Left ventricle myocardium inferior (tissue), 1 donor: Measurements from ENCODE around the gene SORCS2. TPM values are rescaled to one million over a fixed set of nuclear protein-coding genes. Genes with fewer than 3 reads are reported as not detected.

Experiments
- DNase-seq: peaks from one replicate; pipeline ENCODE4 v3.0.0-alpha.2; 2020
- H3K27ac ChIP-seq: fragments of 200-600 bp; replicated peaks from 2 replicates; pipeline ENCODE4 v1.8.0; 2021
- H3K27me3 ChIP-seq: fragments of 200-600 bp; 2 replicates; pipeline ENCODE4 v1.8.0; 2021; ENCODE audit warnings: low read depth
- H3K36me3 ChIP-seq: fragments of 200-600 bp; 2 replicates; pipeline ENCODE4 v1.8.0; 2021
- H3K4me1 ChIP-seq: fragments of 200-600 bp; 2 replicates; pipeline ENCODE4 v1.8.0; 2021
- H3K4me3 ChIP-seq: fragments of 200-600 bp; 2 replicates; pipeline ENCODE4 v1.8.0; 2021; ENCODE audit warnings: mild to moderate bottlenecking, moderate library complexity
- H3K9me3 ChIP-seq: fragments of 200-600 bp; replicated peaks from 2 replicates; pipeline ENCODE4 v1.8.0; 2021
- CTCF ChIP-seq: fragments of 200-600 bp; IDR thresholded peaks from 2 replicates; pipeline ENCODE4 v1.8.0; 2021; ENCODE audit warnings: antibody characterized with exemption, mild to moderate bottlenecking, borderline replicate concordance
- intact Hi-C: fragments of 100-400 bp; cut with micrococcal nuclease; formaldehyde crosslinking; loops from one replicate; pipeline ENCODE4 v1.11.0; 2022
- total RNA-seq: library from RNA; stranded (reverse); fragmentation: NEBNext Ultra II Directional; extraction: Animal tissue kit (Norgen Biotek cat#: 25700); gene quantifications from one replicate; pipeline ENCODE4 v1.2.1, GENCODE V29; 2021
- donor health status: DM: no; HTN: yes; CAD: no; lungs with severe emphysema.

SORCS2 gene
- total RNA-seq, 1 donor from 2014 or later, result 1.2 TPM

- no peak overlapping the region for H3K4me3 ChIP-seq
- no peaks in the 10 kb centered on the region for H3K4me1 ChIP-seq
- DNase-seq, result no peak
- peaks cover 54% of the 10 kb centered on the region for H3K27me3 ChIP-seq
- no peaks in the 10 kb centered on the region for H3K36me3 ChIP-seq
- H3K9me3 ChIP-seq, result no peaks in the 10 kb centered on the region
- intact Hi-C loops, result no loop called here
- no peak for TF ChIP-seq CTCF
- no peak overlapping the region for H3K27ac ChIP-seq
Measured at GRCh38 chr4:7652906-7653305, 460.6 kb downstream of the SORCS2 start.

- no peaks in the 10 kb centered on the region for H3K36me3 ChIP-seq
Measured at GRCh38 chr4:7653510-7654369, 461.4 kb downstream of the SORCS2 start.

GRCh38 chr4:7654550-7655445, 462.5 kb downstream of the SORCS2 start:
- Histone ChIP-seq H3K4me1 (no peaks in the 10 kb centered on the region), H3K27me3 (peaks cover 54% of the 10 kb centered on the region), H3K27ac (no peak overlapping the region), H3K9me3 (no peaks in the 10 kb centered on the region), H3K4me3 (no peak overlapping the region), H3K36me3 (no peaks in the 10 kb centered on the region)
- no peak for TF ChIP-seq CTCF
- no peak for DNase-seq
- intact Hi-C loops, result no loop called here

More at GRCh38 chr4:7653510-7654369, 461.4 kb downstream of the SORCS2 start:
- Histone ChIP-seq H3K9me3 (no peaks in the 10 kb centered on the region), H3K4me3 (no peak overlapping the region), H3K4me1 (no peaks in the 10 kb centered on the region), H3K27ac (no peak overlapping the region), H3K27me3 (peaks cover 54% of the 10 kb centered on the region)
- no peak for TF ChIP-seq CTCF
- intact Hi-C loops, result no loop called here
- DNase-seq, result no peak

- DNase-seq, result no peak
- Histone ChIP-seq H3K36me3 (no peaks in the 10 kb centered on the region), H3K4me3 (no peak overlapping the region), H3K9me3 (no peaks in the 10 kb centered on the region), H3K4me1 (no peaks in the 10 kb centered on the region), H3K27me3 (peaks cover 54% of the 10 kb centered on the region), H3K27ac (no peak overlapping the region)
- no peak for TF ChIP-seq CTCF
- intact Hi-C loops, result no loop called here
Measured at GRCh38 chr4:7655511-7656243, 463.3 kb downstream of the SORCS2 start.

- no peak for DNase-seq
- Histone ChIP-seq H3K27ac (no peak overlapping the region), H3K4me3 (no peak overlapping the region), H3K9me3 (no peaks in the 10 kb centered on the region), H3K36me3 (no peaks in the 10 kb centered on the region), H3K27me3 (peaks cover 51% of the 10 kb centered on the region), H3K4me1 (no peaks in the 10 kb centered on the region)
- intact Hi-C loops, result no loop called here
- TF ChIP-seq CTCF, result no peak
Measured at GRCh38 chr4:7656244-7656800, 464.0 kb downstream of the SORCS2 start.
